Activated CD4-positive, alpha-beta T cell treated with anti-CD3 and anti-CD28 coated beads, Interleukin-2, amount 50 U/mL, for 4 hours (primary cell): Measurements from ENCODE around the gene TMEM91.
A peak's percentile ranks its signal among the peaks of the same experiment; 100 is the strongest.
"Not testable (repeated sequence)": the region's sequence is repeated elsewhere in the genome, so short reads cannot be mapped to it uniquely, and the experiment has no call there.

Source experiments
- DNase-seq, 2 experiments: peaks; one replicate each; pipeline ENCODE4 v3.0.0-alpha.2; 2020

TMEM91 gene

GRCh38 chr19:41376241-41376997, at the start of gene TMEM91:
Gene TMEM91 (plus strand): TSS chr19:41376533. CDS start chr19:41378310, 1,777 bp downstream.
- no peak for DNase-seq

DNA sequence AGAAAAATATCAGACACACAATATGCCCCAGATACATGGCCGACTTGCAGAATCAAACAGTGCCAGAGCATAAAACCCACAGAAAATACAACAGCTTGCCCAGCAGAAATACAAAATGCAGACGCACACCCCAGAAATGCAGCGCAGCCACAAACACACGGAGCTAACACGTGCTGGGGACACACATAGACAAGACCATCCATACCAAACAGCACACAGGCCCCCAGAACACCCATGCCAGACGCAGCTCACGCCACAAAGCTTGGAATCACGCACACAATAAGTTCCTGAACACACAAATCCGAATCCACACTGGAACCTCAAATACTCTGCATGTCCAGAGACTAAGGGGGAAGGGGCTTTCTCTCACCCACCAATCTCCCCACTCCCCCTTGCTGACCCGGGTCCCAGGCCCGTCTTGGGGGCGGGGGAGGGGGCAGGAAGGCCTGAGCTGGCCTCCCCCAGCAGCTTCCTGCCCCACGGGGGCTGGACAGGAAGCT, 49.2 kb upstream of the TMEM91 start:
- DNase-seq: no peak

DNA sequence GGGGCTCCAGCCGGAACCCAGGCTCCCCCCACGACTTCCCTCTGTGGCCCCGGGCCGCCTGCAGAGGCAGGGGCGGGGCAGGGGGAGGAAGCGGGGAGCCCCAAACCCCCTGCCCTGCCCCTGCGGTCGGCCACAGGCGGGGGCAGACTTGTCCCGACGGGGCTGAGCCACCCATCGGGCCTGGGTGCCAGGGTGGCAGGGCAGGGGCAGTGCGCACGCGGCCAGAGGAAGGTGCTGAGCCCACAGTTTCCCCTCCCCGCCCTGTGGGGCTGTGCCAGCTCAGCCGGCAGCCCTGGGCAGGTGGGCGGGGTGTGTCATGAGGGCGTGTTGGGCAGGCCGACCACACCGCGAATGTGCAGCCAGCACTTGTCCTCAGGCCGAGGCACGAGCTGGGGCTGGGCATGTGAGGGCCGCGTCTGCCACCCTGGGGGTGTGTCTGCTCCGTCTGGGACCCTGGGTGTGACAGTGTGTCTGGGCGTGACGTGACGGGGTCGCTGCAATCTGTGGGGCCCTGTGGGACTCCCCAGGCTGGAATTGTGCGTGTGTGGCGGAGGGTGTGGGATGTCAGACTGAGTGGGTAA, 48.7 kb upstream of the TMEM91 start:
- peak; percentile 71 to 80 for DNase-seq

GRCh38 chr19:41328157-41328841, 48.0 kb upstream of the TMEM91 start:
- no peak for DNase-seq

- no peak for DNase-seq
Observed at GRCh38 chr19:41328842-41329225, 47.5 kb upstream of the TMEM91 start.

- DNase-seq: no peak
Observed at GRCh38 chr19:41330481-41330880, 45.9 kb upstream of the TMEM91 start.

DNA sequence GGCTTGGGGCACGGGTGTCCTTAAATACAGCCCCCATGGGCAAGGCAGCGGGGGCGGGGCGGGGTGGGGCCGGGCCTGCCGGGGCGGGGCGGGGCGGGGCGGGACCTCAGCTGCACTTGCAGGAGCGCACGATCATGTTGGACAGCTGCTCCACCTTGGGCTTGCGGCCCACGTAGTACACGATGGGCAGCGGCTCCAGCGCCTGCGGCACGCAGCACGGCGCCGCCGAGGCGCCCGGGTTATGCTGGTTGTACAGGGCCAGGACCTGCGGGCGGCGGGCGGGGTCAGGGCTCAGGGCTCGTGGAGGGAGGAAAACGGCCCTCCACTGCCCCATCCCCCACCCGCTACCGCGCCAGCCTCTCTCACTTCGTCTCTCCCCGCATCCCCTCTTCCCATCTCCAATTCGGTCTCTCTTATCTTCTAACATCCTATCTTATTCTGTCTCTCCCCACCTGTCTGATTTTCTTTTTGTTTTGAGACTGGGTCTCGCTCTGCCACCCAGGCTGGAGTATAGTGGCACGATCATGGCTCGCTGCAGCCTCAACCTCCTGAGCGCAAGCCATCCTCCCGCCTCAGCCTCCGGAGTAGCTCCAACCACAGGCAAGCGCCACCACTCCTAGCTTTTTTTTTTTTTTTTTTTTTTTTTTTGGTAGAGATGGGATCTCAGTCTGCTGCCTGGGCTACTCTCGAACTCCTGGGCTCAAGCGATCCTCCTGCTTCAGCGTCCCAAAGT, 45.2 kb upstream of the TMEM91 start:
- DNase-seq: no peak

- DNase-seq: no peak
Observed at GRCh38 chr19:41332000-41332399, 44.3 kb upstream of the TMEM91 start.

- DNase-seq: no peak
Observed at GRCh38 chr19:41332468-41332867, 43.9 kb upstream of the TMEM91 start.

DNA sequence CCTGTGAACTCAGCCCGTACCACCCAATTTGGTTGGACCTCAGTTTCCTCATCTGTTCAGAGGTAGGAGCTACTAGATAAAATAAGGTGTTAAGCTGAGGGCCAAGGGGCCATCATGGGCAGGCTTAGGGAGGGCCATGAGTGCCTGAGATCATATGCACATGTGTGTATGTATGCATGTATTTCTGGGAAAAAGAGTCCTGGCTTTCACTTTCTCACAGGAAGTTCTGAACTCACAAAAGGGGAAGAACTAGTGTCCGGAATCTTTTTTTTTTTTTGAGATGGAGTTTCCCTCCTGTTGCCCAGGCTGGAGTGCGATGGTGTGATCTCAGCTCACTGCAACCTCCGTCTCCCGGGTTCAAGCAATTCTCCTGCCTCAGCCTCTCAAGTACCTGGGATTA, 41.5 kb upstream of the TMEM91 start:
- no peak for DNase-seq

DNA sequence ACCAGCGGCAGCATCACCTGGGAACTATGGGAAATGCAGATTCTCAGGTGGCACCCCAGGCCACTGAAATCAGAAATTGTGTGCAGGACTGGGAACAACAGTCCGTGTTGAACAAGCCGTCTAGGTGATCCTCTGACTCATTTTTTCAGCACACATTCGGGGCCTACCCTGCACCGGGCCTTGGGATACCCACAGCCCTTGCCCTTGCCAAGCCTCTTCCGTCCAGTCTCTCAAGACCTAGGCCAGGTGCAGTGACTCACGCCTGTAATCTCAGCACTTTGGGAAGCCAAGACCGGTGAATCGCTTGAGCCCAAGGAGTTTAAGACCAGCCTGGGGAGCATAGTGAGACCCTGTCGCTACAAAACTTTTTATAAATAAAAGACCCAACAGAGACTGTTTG, 40.9 kb upstream of the TMEM91 start:
- no peak for DNase-seq

DNA sequence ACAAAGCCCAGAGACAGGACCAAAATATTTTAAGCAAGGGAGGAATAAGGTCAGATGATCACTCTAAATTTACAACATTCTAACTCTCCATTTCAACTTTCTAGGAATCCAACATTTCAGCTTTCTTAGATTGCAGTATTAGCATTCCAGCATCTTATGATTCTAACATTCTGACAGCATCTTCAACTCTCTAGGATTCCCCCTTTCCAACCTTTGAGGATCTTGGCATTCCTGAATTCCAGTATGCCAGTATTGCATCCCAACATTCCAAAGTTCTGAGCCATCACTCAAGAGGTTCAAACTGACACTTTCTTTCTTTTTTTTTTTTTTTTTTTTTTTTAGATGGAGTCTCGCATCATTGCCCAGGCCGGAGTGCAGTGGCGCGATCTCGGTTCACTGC, 36.4 kb upstream of the TMEM91 start:
- DNase-seq: no peak

- no peak for DNase-seq
Observed at GRCh38 chr19:41341669-41342490, 34.5 kb upstream of the TMEM91 start.

GRCh38 chr19:41344162-41344561, 32.2 kb upstream of the TMEM91 start:
- no peak for DNase-seq

GRCh38 chr19:41346916-41347315, 29.4 kb upstream of the TMEM91 start:
- not testable (repeated sequence) for DNase-seq

GRCh38 chr19:41350735-41351338, 25.5 kb upstream of the TMEM91 start:
- no peak for DNase-seq

DNA sequence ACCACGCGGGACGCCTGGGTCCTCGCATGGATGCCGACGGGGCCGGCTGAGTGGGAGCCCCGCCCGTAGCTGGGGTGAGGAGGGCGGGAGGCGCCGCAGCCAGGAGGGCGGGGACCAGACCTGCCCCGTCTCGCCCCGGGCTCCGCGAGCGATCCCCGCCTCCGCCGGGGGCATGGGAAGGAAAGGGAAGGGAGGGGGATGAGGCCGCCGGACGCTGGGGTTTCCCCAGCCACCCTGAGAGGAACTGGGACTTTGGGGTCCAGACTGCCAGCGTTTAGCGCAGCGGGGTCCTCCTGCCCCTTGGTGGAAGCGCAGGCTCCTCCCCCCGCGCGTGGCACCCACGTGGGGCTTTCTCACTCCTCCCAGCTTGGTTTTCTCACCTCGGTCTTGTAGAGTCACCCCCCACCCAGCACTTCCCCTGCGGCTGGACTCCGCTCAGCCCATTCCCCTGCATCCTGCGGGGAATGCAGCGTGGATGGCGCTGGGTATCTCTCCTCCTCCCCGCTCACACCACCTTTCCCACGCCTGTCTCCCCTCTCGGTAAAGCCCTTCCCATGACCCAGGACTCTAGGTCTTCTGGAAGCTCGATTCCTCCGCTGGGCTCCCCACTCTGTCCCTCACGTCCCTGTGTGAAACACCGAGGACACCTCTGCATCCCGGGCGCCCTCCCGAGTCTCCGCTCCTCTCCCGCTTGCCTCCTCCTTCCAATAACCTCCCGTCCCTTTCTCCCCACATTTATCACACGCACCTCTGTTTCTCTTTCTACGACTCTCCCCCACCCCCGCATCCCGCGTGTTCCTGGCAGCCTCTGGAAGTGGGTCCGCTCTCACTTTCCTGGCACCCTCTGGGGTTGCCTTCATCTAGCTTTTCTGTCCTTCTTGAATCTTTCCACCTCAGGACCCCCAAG, 24.7 kb upstream of the TMEM91 start:
- DNase-seq: peak; percentile 80

- DNase-seq: no peak
Observed at GRCh38 chr19:41352279-41352608, 24.1 kb upstream of the TMEM91 start.

GRCh38 chr19:41352609-41353465, 23.5 kb upstream of the TMEM91 start:
- peak; percentile 72 to 75 for DNase-seq
